Lung (tissue), 12 donors: ENCODE results near the gene GATAD2A. TPM values are rescaled to one million over a fixed set of nuclear protein-coding genes. Genes with fewer than 3 reads are reported as not detected.
A peak's percentile ranks its signal among the peaks of the same experiment; 100 is the strongest.

Source experiments
- ATAC-seq: fragments of 200-7000 bp; cut with Tn5 transposase; one replicate; pipeline ENCODE4 v1.9.1; 2020; ENCODE audit warnings: moderate number of reproducible peaks; ENCODE audit not compliant: insufficient read depth, low FRiP score
- DNase-seq, 3 donors: peaks; one replicate each; pipeline ENCODE4 v3.0.0-alpha.2; 2013 to 2017
- H3K27ac ChIP-seq, 2 donors: one replicate each; pipeline ENCODE4 v1.5.1; 2013; ENCODE audit warnings: mild to moderate bottlenecking in 2 of 2, moderate library complexity in 2 of 2, control low read depth in 1 of 2, inconsistent platforms in 1 of 2, low read depth in 1 of 2, low read length in 1 of 2
- H3K27me3 ChIP-seq, 3 donors: one replicate each; pipeline ENCODE4 v1.5.1; 2013; ENCODE audit warnings: low read length in 2 of 3; ENCODE audit not compliant: control insufficient read depth in 3 of 3, insufficient read depth in 3 of 3
- H3K36me3 ChIP-seq, 4 donors: one replicate each; pipeline ENCODE4 v1.5.1; 2013; ENCODE audit warnings: low read length in 4 of 4, mild to moderate bottlenecking in 1 of 4, moderate library complexity in 1 of 4; ENCODE audit not compliant: control insufficient read depth in 4 of 4, insufficient read depth in 4 of 4
- H3K4me1 ChIP-seq, 5 donors: one replicate each; pipeline ENCODE4 v1.5.1; 2013; ENCODE audit warnings: low read length in 5 of 5, mild to moderate bottlenecking in 2 of 5, moderate library complexity in 1 of 5; ENCODE audit not compliant: control insufficient read depth in 5 of 5, insufficient read depth in 5 of 5
- H3K4me3 ChIP-seq: one replicate; pipeline ENCODE4 v1.5.1; 2013; ENCODE audit warnings: mild to moderate bottlenecking, control low read depth, moderate library complexity
- H3K9ac ChIP-seq, 2 donors: one replicate each; pipeline ENCODE4 v1.5.1; 2013; ENCODE audit warnings: low read length in 2 of 2, control low read depth in 1 of 2; ENCODE audit not compliant: insufficient read depth in 1 of 2
- H3K9me3 ChIP-seq, 4 donors: one replicate each; pipeline ENCODE4 v1.5.1; 2013; ENCODE audit warnings: low read length in 3 of 4, mild to moderate bottlenecking in 1 of 4, moderate library complexity in 1 of 4; ENCODE audit not compliant: control insufficient read depth in 4 of 4, insufficient read depth in 3 of 4
- CTCF ChIP-seq: IDR thresholded peaks from 2 replicates; pipeline ENCODE4 v1.5.1; 2012; ENCODE audit warnings: mild to moderate bottlenecking; ENCODE audit errors: control extremely low read depth, extremely low read depth
- WGBS, 2 donors: extraction: QIAGEN DNeasy Blood & Tissue Kit; methylation state at CpG; one replicate each; pipeline ENCODE4 v1.1.7; 2013; 5-methylcytosine and 5-hydroxymethylcytosine counted together
- polyA plus RNA-seq, 2 donors: library from polyadenylated mRNA; stranded (reverse); fragments of 200-250 nt; gene quantifications; one replicate each; pipeline ENCODE4 v1.2.1, GENCODE V29; 2013
- total RNA-seq, 2 donors: library from RNA; depleted of rRNA in 1 of 2; stranded (reverse); fragments of >200 nt in 1 of 2; gene quantifications; one replicate each; pipeline ENCODE4 v1.2.1, GENCODE V29; 2014 to 2021
- donor health status: control.
- donor health status: control.
- donor health status: Bipolar disorder and iron deficiency.
- donor health status: healthy.
- donor health status: DM: yes; HTN: yes; CAD: no.

Gene GATAD2A
- total and polyA plus RNA-seq, 4 donors, result 30.6 to 93.7 (median 37.4) TPM

GRCh38 chr19:19550485-19550929 is 145.0 kb downstream of the GATAD2A start:
- H3K9ac ChIP-seq, result no peak overlapping the region
- peaks cover 0 to 6% (median 0%) of the 10 kb centered on the region in 4 donors for H3K9me3 ChIP-seq
- no peak overlapping the region for H3K27ac ChIP-seq
- no peak for TF ChIP-seq CTCF
- H3K36me3 ChIP-seq, result no peaks in the 10 kb centered on the region
- no peak overlapping the region for H3K4me3 ChIP-seq
- H3K27me3 ChIP-seq, result peaks cover 0 to 4% (median 4%) of the 10 kb centered on the region in 3 donors
- WGBS, 2 donors, result 47 to 52% methylated on average over 7 to 8 of the region's 8 CpGs
- peaks cover 0 to 30% (median 2%) of the 10 kb centered on the region in 5 donors for H3K4me1 ChIP-seq
- peak; percentile 59 to 72 (median 63) for DNase-seq
- no peak for ATAC-seq

GRCh38 chr19:19550972-19551852 is 145.7 kb downstream of the GATAD2A start:
- ATAC-seq (no peak), DNase-seq (no peak)
- Histone ChIP-seq H3K9me3 (peaks cover 0 to 6% (median 0%) of the 10 kb centered on the region in 4 donors), H3K27ac (no peak overlapping the region), H3K27me3 (peaks cover 0 to 4% (median 4%) of the 10 kb centered on the region in 3 donors), H3K4me1 (peaks cover 0 to 30% (median 2%) of the 10 kb centered on the region in 5 donors), H3K4me3 (no peak overlapping the region), H3K36me3 (no peaks in the 10 kb centered on the region), H3K9ac (no peak overlapping the region)
- TF ChIP-seq CTCF, result no peak
- WGBS, 2 donors, result 81 to 88% methylated on average over 10 of the region's 10 CpGs

- no peak overlapping the region for H3K27ac ChIP-seq
- H3K9ac ChIP-seq, result no peak overlapping the region
- DNase-seq, result no peak
- H3K4me3 ChIP-seq, result no peak overlapping the region
- peaks cover 0 to 4% (median 4%) of the 10 kb centered on the region in 3 donors for H3K27me3 ChIP-seq
- H3K9me3 ChIP-seq, result peaks cover 0 to 6% (median 0%) of the 10 kb centered on the region in 4 donors
- TF ChIP-seq CTCF, result no peak
- H3K4me1 ChIP-seq, result peaks cover 0 to 26% (median 2%) of the 10 kb centered on the region in 5 donors
- no peak for ATAC-seq
- WGBS, 2 donors, result 67 to 75% methylated on average over 14 of the region's 14 CpGs
- H3K36me3 ChIP-seq, result no peaks in the 10 kb centered on the region
Measured at GRCh38 chr19:19551853-19552192, 146.3 kb downstream of the GATAD2A start.
